K562 (cell line): ENCODE data around the gene SART1. TPM values are rescaled to one million over a fixed set of nuclear protein-coding genes. Genes with fewer than 3 reads are reported as not detected.

ENCODE experiments used
- BRD9 ChIP-seq: fragments of 450-650 bp; IDR thresholded peaks from 2 replicates; pipeline ENCODE4 v1.6.1; 2018; ENCODE audit warnings: low read depth; ENCODE audit not compliant: partially characterized antibody
- CHD2 ChIP-seq: IDR thresholded peaks from 2 replicates; pipeline ENCODE4 v1.6.1; 2011; ENCODE audit warnings: low read depth, low read length
- CLOCK ChIP-seq: fragments of 250-450 bp; sonication (Bioruptor Pico); IDR thresholded peaks from 2 replicates; pipeline ENCODE4 v1.4.0; 2020; ENCODE audit warnings: mild to moderate bottlenecking, moderate library complexity, borderline replicate concordance
- DDX20 ChIP-seq: fragments of 450-650 bp; IDR thresholded peaks from 2 replicates; pipeline ENCODE4 v1.6.1; 2016; ENCODE audit warnings: missing genetic modification characterization, low read depth, mild to moderate bottlenecking, missing compliant biosample characterization, moderate library complexity
- FOSL1 ChIP-seq: fragments of 200-800 bp; sonication (Bioruptor generic); conservative IDR thresholded peaks from 2 replicates; pipeline ENCODE4 v1.6.1; 2016; ENCODE audit warnings: missing genetic modification characterization, missing compliant biosample characterization
- JUN ChIP-seq, 2 experiments: sonication (generic) in 1 of 2; formaldehyde crosslinking in 1 of 2; IDR thresholded peaks; 2 replicates each; pipeline versions ENCODE4 v1.6.1 to v1.8.0; 2012 to 2022; ENCODE audit warnings: borderline replicate concordance in 2 of 2, mild to moderate bottlenecking in 2 of 2, improper control_type of control experiment in 1 of 2, low read depth in 1 of 2, low read length in 1 of 2, missing genetic modification reagents in 1 of 2
- MCM3 ChIP-seq: fragments of 450-650 bp; IDR thresholded peaks from 2 replicates; pipeline ENCODE4 v1.6.1; 2016
- MTA1 ChIP-seq: fragments of 450-650 bp; IDR thresholded peaks from 2 replicates; pipeline ENCODE4 v1.6.1; 2017; ENCODE audit warnings: borderline replicate concordance
- MXI1 ChIP-seq: IDR thresholded peaks from 2 replicates; pipeline ENCODE4 v1.6.1; 2011; ENCODE audit warnings: low read depth, mild to moderate bottlenecking, improper control_type of control experiment, low read length
- NFATC3 ChIP-seq: fragments of 450-650 bp; IDR thresholded peaks from 2 replicates; pipeline ENCODE4 v1.6.1; 2017; ENCODE audit warnings: mild to moderate bottlenecking
- RBM34 ChIP-seq: fragments of 200-400 bp; formaldehyde crosslinking; IDR thresholded peaks from 2 replicates; pipeline ENCODE4 v1.6.1; 2018; ENCODE audit warnings: low read length, borderline replicate concordance; ENCODE audit not compliant: insufficient read depth
- THRAP3 ChIP-seq: fragments of 450-650 bp; IDR thresholded peaks from 2 replicates; pipeline ENCODE4 v1.6.1; 2016; ENCODE audit warnings: mild to moderate bottlenecking, inconsistent platforms, borderline replicate concordance
- ZNF12 ChIP-seq: sonication (generic); formaldehyde crosslinking; IDR thresholded peaks from 2 replicates; pipeline ENCODE4 v1.4.0; 2020; ENCODE audit warnings: mild to moderate bottlenecking, missing genetic modification reagents
- ZNF41 ChIP-seq: fragments of 250-450 bp; sonication (Bioruptor Pico); conservative IDR thresholded peaks from 2 replicates; pipeline ENCODE4 v1.4.0; 2020; ENCODE audit warnings: mild to moderate bottlenecking
- polyA plus RNA-seq, 8 experiments: library from polyadenylated mRNA; depleted of rRNA in 4 of 8; stranded (reverse) in 5 of 8; unstranded in 3 of 8; fragments of >200 nt; fragmentation: Nextera tagmentation in 2 of 8; fragmentation: Illumina TruSeq in 1 of 8; extraction: Ambion mirVana in 2 of 8; extraction: Trizol in 1 of 8; gene quantifications; 2 replicates each; pipeline versions ENCODE4 v1.2.1 to v1.2.3, GENCODE V29; 2011 to 2014; ENCODE audit warnings: inconsistent platforms in 1 of 8, missing spikeins in 1 of 8
- total RNA-seq, 7 experiments: library from RNA; depleted of rRNA in 6 of 7; stranded (reverse); fragments of >200 nt in 6 of 7; fragmentation: Illumina TruSeq in 2 of 7; extraction: Trizol in 2 of 7; gene quantifications; 2 replicates each; pipeline versions ENCODE4 v1.2.1 to v1.2.3, GENCODE V29; 2011 to 2021; ENCODE audit warnings: low replicate concordance in 1 of 7
- TF ChIP-seq, protein P1 (sequence below), 3 experiments: IDR thresholded peaks in 2 of 3; conservative IDR thresholded peaks in 1 of 3; 2 replicates each; pipeline ENCODE4 v1.5.1; 2011 to 2012; ENCODE audit warnings: low read length in 3 of 3, mild to moderate bottlenecking in 3 of 3, control low read depth in 2 of 3, improper control_type of control experiment in 1 of 3, inconsistent platforms in 1 of 3, low read depth in 1 of 3, mixed read lengths in 1 of 3, moderate library complexity in 1 of 3; ENCODE audit not compliant: insufficient read depth in 2 of 3
- TF ChIP-seq, protein P2 (sequence below): fragments of 450-650 bp; formaldehyde crosslinking; IDR thresholded peaks from 2 replicates; pipeline ENCODE4 v1.4.0; 2020; ENCODE audit warnings: mild to moderate bottlenecking, mixed read lengths
- TF ChIP-seq, protein P3 (sequence below), 2 experiments: fragments of 450-650 bp in 1 of 2; sonication (generic) in 1 of 2; formaldehyde crosslinking; conservative IDR thresholded peaks; 2 replicates each; pipeline versions ENCODE4 v1.4.0 to v1.8.1; 2020 to 2022; ENCODE audit warnings: mild to moderate bottlenecking in 1 of 2, missing genetic modification reagents in 1 of 2

Gene SART1
- total and polyA plus RNA-seq, 9 of the 15 experiments (the other 6 are each of a cell fraction or from before 2014, with no cell fraction given) = 4.8 to 84.1 (median 31.7) TPM

GRCh38 chr11:66001942-66002647 is 40.6 kb downstream of the SART1 start, which contains the start of the genes BANF1 and EIF1AD (continued):
- TF ChIP-seq, protein P1, sequence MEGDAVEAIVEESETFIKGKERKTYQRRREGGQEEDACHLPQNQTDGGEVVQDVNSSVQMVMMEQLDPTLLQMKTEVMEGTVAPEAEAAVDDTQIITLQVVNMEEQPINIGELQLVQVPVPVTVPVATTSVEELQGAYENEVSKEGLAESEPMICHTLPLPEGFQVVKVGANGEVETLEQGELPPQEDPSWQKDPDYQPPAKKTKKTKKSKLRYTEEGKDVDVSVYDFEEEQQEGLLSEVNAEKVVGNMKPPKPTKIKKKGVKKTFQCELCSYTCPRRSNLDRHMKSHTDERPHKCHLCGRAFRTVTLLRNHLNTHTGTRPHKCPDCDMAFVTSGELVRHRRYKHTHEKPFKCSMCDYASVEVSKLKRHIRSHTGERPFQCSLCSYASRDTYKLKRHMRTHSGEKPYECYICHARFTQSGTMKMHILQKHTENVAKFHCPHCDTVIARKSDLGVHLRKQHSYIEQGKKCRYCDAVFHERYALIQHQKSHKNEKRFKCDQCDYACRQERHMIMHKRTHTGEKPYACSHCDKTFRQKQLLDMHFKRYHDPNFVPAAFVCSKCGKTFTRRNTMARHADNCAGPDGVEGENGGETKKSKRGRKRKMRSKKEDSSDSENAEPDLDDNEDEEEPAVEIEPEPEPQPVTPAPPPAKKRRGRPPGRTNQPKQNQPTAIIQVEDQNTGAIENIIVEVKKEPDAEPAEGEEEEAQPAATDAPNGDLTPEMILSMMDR (IDR thresholded peaks at IDR 0.05 in 2 of 3, conservative IDR thresholded peaks at IDR 0.05 in 1 of 3; ENCODE audit: insufficient read depth in 2 of 3, low read depth in 1 of 3, low read length in 3 of 3) = peak in 1 of 3 experiments; percentile 3; a peak in 1 of 6 replicates
- TF ChIP-seq, protein P2, sequence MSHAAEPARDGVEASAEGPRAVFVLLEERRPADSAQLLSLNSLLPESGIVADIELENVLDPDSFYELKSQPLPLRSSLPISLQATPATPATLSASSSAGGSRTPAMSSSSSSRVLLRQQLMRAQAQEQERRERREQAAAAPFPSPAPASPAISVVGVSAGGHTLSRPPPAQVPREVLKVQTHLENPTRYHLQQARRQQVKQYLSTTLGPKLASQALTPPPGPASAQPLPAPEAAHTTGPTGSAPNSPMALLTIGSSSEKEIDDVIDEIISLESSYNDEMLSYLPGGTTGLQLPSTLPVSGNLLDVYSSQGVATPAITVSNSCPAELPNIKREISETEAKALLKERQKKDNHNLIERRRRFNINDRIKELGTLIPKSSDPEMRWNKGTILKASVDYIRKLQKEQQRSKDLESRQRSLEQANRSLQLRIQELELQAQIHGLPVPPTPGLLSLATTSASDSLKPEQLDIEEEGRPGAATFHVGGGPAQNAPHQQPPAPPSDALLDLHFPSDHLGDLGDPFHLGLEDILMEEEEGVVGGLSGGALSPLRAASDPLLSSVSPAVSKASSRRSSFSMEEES = peak; percentile 3; the same call in 1 of the 2 replicates
- no peak for TF ChIP-seq RBM34
- 0 out of 2 replicates have a peak, but pooled peaks have one; percentile 35 for TF ChIP-seq ZNF41 (CRISPR knock-in tag)
- no peak for TF ChIP-seq FOSL1 (tag)
- no peak for TF ChIP-seq MCM3
- TF ChIP-seq JUN (IDR thresholded peaks at IDR 0.05; ENCODE audit: borderline replicate concordance, low read depth, low read length) = 0 out of 2 replicates have a peak, but pooled peaks have one; percentile 58
- no peak; the same call in 1 of the 2 replicates for TF ChIP-seq JUN (CRISPR knock-in tag; IDR thresholded peaks at IDR 0.05; ENCODE audit: borderline replicate concordance)
- peak; percentile 70; the same call in 1 of the 2 replicates for TF ChIP-seq THRAP3
- no peak for TF ChIP-seq BRD9
- TF ChIP-seq CLOCK (CRISPR knock-in tag) = no peak
- peak; percentile 84 for TF ChIP-seq ZNF12 (CRISPR knock-in tag)
- TF ChIP-seq, protein P3, sequence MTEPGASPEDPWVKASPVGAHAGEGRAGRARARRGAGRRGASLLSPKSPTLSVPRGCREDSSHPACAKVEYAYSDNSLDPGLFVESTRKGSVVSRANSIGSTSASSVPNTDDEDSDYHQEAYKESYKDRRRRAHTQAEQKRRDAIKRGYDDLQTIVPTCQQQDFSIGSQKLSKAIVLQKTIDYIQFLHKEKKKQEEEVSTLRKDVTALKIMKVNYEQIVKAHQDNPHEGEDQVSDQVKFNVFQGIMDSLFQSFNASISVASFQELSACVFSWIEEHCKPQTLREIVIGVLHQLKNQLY (CRISPR knock-in tag; conservative IDR thresholded peaks at IDR 0.05) = 0 out of 4 replicates have a peak, but pooled peaks of 1 of the 2 experiments have one; percentile 78
- TF ChIP-seq MXI1 = peak; percentile 74; the same call in 1 of the 2 replicates
- peak; percentile 83; the same call in 1 of the 2 replicates for TF ChIP-seq MTA1
- no peak for TF ChIP-seq DDX20 (tag)
- peak; percentile 94 for TF ChIP-seq CHD2
- TF ChIP-seq NFATC3 = peak; percentile 88; the same call in 1 of the 2 replicates
